CD4-positive, alpha-beta T cell (primary cell): Measurements from ENCODE around the gene ASTN2. TPM values are rescaled to one million over a fixed set of nuclear protein-coding genes. Genes with fewer than 3 reads are reported as not detected.

ENCODE experiments used
- ATAC-seq: fragments of 200-7000 bp; cut with Tn5 transposase; one replicate; pipeline ENCODE4 v1.10.0; 2022; ENCODE audit warnings: mild to moderate bottlenecking; ENCODE audit not compliant: poor library complexity
- CTCF ChIA-PET: fragments of 350-600 bp; sonication (Branson Sonifier 250); formaldehyde crosslinking; loops from one replicate; lab custom pipeline; 2021; ENCODE audit warnings: antibody characterized with exemption, inconsistent platforms; lab: Charles Lee
- POLR2A ChIA-PET: fragments of 350-600 bp; sonication (Branson Sonifier 250); formaldehyde crosslinking; loops from one replicate; lab custom pipeline; 2021; ENCODE audit warnings: antibody characterized with exemption, inconsistent platforms; lab: Charles Lee
- DNase-seq, 14 experiments: peaks; one replicate each; pipeline ENCODE4 v3.0.0-alpha.2; 2013 to 2020; ENCODE audit warnings: mixed read lengths in 2 of 14
- H3K27ac ChIP-seq, 2 donors: one replicate each; pipeline versions ENCODE4 v1.5.1 to v1.7.0; 2013; ENCODE audit warnings: low read length in 2 of 2, low read depth in 1 of 2, mild to moderate bottlenecking in 1 of 2
- H3K27me3 ChIP-seq, 2 experiments: 1 replicate in 1 of 2; 2 replicates in 1 of 2; pipeline versions ENCODE4 v1.6.1 to v1.7.0; 2013; ENCODE audit warnings: low read length in 2 of 2, control low read depth in 1 of 2, mild to moderate bottlenecking in 1 of 2, moderate library complexity in 1 of 2; ENCODE audit not compliant: insufficient read depth in 2 of 2, control insufficient read depth in 1 of 2
- H3K36me3 ChIP-seq: one replicate; pipeline ENCODE4 v1.6.1; 2013; ENCODE audit warnings: low read length, control low read depth; ENCODE audit not compliant: insufficient read depth
- H3K4me1 ChIP-seq: one replicate; pipeline ENCODE4 v1.6.1; 2013; ENCODE audit warnings: low read length, control low read depth; ENCODE audit not compliant: insufficient read depth
- H3K4me3 ChIP-seq: one replicate; pipeline ENCODE4 v1.5.1; 2013; ENCODE audit warnings: mild to moderate bottlenecking, low read length, moderate library complexity
- H3K9me3 ChIP-seq, 2 experiments: 1 replicate in 1 of 2; 2 replicates in 1 of 2; pipeline versions ENCODE4 v1.6.1 to v1.7.0; 2013; ENCODE audit warnings: low read length in 2 of 2, mild to moderate bottlenecking in 2 of 2, control low read depth in 1 of 2, moderate library complexity in 1 of 2; ENCODE audit not compliant: control insufficient read depth in 1 of 2, insufficient read depth in 1 of 2
- H3K27ac Mint-ChIP-seq: one replicate; pipeline ENCODE4 v1.8.0; 2020; ENCODE audit warnings: mixed read lengths
- H3K27me3 Mint-ChIP-seq: one replicate; pipeline ENCODE4 v1.8.0; 2021; ENCODE audit warnings: mixed read lengths
- H3K36me3 Mint-ChIP-seq: one replicate; pipeline ENCODE4 v1.8.0; 2021; ENCODE audit warnings: low read depth, mixed read lengths
- H3K4me1 Mint-ChIP-seq: one replicate; pipeline ENCODE4 v1.8.0; 2021; ENCODE audit warnings: low read depth, mixed read lengths
- H3K4me3 Mint-ChIP-seq: one replicate; pipeline ENCODE4 v1.8.0; 2020; ENCODE audit warnings: mild to moderate bottlenecking, mixed read lengths
- H3K9me3 Mint-ChIP-seq: one replicate; pipeline ENCODE4 v1.8.0; 2020; ENCODE audit warnings: mixed read lengths
- CTCF ChIP-seq: fragments of 200-600 bp; IDR thresholded peaks from one replicate; pipeline ENCODE4 v1.8.0; 2022; ENCODE audit warnings: antibody characterized with exemption, mild to moderate bottlenecking
- intact Hi-C, 2 experiments: fragments of 100-400 bp; cut with DNase I in 1 of 2; cut with micrococcal nuclease in 1 of 2; formaldehyde crosslinking; loops; one replicate each; pipeline versions ENCODE4 v1.15.1 to v1.9.0; 2023 to 2025; cut with DNase I, micrococcal nuclease
- total RNA-seq, 174 experiments: library from RNA in 2 of 174; stranded (reverse) in 2 of 174; gene quantifications; one replicate each; pipeline ENCODE4 v1.2.3 and lab custom pipeline; 2021 to 2026

ASTN2 gene
- total RNA-seq, 2 experiments from 2014 or later: 2.3 to 2.4 TPM

DNA sequence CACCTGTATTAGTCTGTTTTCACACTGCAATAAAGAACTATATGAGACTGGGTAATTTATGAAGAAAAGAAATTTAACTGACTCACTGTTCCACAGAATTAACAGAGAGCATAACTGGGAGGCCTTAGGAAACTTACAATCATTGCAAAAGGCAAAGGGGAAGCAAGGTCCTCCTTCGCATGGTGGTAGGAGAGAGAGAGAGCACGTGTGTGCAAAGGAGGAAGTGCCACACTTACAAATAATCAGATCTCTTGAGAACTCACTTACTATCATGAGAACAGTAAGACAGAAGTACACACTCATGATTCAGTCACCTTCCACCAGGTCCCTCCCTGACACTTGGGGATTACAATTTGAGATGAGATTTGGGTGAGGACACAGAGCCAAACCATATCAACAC lies 469.0 kb downstream of the ASTN2 start:
- Mint-ChIP-seq H3K36me3 (no peaks in the 10 kb centered on the region), H3K4me3 (no peak overlapping the region), H3K27me3 (peaks cover 5% of the 10 kb centered on the region), H3K27ac (no peak overlapping the region), H3K9me3 (peaks cover 2% of the 10 kb centered on the region), H3K4me1 (no peaks in the 10 kb centered on the region)
- DNase-seq: peak in 3 of 14 experiments; percentile 6 to 42 (median 34)
- TF ChIP-seq CTCF: no peak
- ATAC-seq: no peak
- H3K9me3 ChIP-seq: no peaks in the 10 kb centered on the region
- ChIA-PET POLR2A (no interaction called here), CTCF (no interaction called here)
- no peaks in the 10 kb centered on the region for H3K4me1 ChIP-seq
- H3K36me3 ChIP-seq: no peaks in the 10 kb centered on the region
- H3K4me3 ChIP-seq: no peak overlapping the region
- intact Hi-C loops: no loop called here
- H3K27ac ChIP-seq: no peak overlapping the region
- no peaks in the 10 kb centered on the region for H3K27me3 ChIP-seq

DNA sequence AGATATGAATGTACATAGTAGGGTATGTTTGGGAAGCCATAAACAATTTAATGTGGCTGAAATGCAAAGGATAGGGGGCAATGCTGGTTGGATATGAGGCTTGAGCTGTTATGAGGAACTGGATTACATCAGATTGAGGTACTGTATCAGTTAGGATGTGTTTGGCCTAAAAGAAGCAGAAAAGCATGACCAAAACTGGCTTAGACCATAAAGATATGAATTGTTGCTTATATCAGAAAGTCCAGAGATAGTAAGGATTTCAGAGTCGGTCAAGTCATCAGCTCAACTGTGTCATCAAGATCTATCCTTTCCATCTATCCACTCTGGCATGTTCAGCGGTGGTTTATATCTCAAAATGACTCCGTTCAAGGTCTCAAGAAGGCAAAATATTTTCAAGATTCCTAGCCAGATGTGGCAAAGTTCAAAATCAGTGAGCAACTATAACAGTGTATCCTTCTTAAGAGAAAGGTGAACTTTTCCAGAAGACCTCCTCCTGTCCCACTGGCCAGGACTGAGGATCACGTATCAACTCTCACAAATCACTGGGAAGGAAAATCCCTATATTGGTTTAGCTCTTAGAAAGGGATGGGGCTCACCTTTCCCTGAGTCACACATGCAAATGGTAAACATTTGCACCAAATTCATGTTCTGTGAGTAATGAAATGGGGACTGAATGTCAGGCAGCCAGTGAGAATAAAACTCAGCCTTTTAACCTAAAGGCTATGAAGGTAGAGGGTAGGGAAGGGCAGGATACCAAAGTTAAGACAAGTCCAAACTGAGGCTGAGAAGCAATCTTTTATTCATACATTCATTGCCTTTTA lies 469.9 kb downstream of the ASTN2 start:
- Histone ChIP-seq H3K4me1 (no peaks in the 10 kb centered on the region), H3K27ac (no peak overlapping the region), H3K27me3 (no peaks in the 10 kb centered on the region), H3K9me3 (no peaks in the 10 kb centered on the region), H3K36me3 (no peaks in the 10 kb centered on the region), H3K4me3 (no peak overlapping the region)
- no peak overlapping the region for H3K4me3 Mint-ChIP-seq
- H3K36me3 Mint-ChIP-seq: no peaks in the 10 kb centered on the region
- H3K27me3 Mint-ChIP-seq: peaks cover 5% of the 10 kb centered on the region
- H3K9me3 Mint-ChIP-seq: peaks cover 2% of the 10 kb centered on the region
- CTCF ChIA-PET: no interaction called here
- no peaks in the 10 kb centered on the region for H3K4me1 Mint-ChIP-seq
- no peak for TF ChIP-seq CTCF
- no peak overlapping the region for H3K27ac Mint-ChIP-seq
- POLR2A ChIA-PET: no interaction called here
- intact Hi-C loops: no loop called here
- no peak for DNase-seq
- ATAC-seq: no peak

DNA sequence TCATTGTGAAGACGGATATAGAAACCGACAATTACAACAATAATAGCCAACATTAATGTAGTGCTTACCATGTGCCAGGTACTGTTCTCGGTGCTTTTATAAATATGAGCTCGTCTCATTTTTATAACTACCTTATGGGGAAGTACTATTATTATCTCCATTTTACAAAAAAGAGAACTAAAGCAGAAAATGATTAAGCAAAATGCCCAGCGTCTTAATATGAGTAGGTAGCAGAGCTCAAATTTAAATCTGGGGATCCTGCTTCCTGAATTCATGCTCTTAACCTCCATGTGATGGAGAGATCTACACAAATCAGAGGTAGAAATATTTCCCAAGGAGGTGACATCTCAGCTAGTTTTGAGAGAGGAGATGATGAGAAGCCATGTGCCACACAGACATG lies 470.9 kb downstream of the ASTN2 start:
- Histone ChIP-seq H3K4me1 (no peaks in the 10 kb centered on the region), H3K27ac (no peak overlapping the region), H3K36me3 (no peaks in the 10 kb centered on the region), H3K4me3 (no peak overlapping the region), H3K27me3 (no peaks in the 10 kb centered on the region), H3K9me3 (no peaks in the 10 kb centered on the region)
- no peak for TF ChIP-seq CTCF
- POLR2A ChIA-PET: no interaction called here
- peaks cover 5% of the 10 kb centered on the region for H3K27me3 Mint-ChIP-seq
- DNase-seq: no peak
- no peaks in the 10 kb centered on the region for H3K4me1 Mint-ChIP-seq
- H3K9me3 Mint-ChIP-seq: no peaks in the 10 kb centered on the region
- CTCF ChIA-PET: no interaction called here
- H3K36me3 Mint-ChIP-seq: no peaks in the 10 kb centered on the region
- ATAC-seq: no peak
- no peak overlapping the region for H3K27ac Mint-ChIP-seq
- intact Hi-C loops: no loop called here
- H3K4me3 Mint-ChIP-seq: no peak overlapping the region
